H9 (cell line): ENCODE data around the gene ZNF217. TPM values are rescaled to one million over a fixed set of nuclear protein-coding genes. Genes with fewer than 3 reads are reported as not detected.

Source experiments
- DNase-seq: peaks from one replicate; pipeline ENCODE4 v3.0.0-alpha.2; 2017
- H2AFZ ChIP-seq: one replicate; pipeline ENCODE4 v1.6.1; 2013; ENCODE audit warnings: mild to moderate bottlenecking, low read length, control low read depth, moderate library complexity
- H2AK5ac ChIP-seq: 2 replicates; pipeline ENCODE4 v1.6.1; 2013; ENCODE audit warnings: low read length, control low read depth, mixed read lengths; ENCODE audit not compliant: insufficient read length
- H2BK120ac ChIP-seq: one replicate; pipeline ENCODE4 v1.6.1; 2013; ENCODE audit warnings: low read depth, mild to moderate bottlenecking, low read length, control low read depth, inconsistent platforms; ENCODE audit not compliant: poor library complexity, severe bottlenecking
- H2BK12ac ChIP-seq: 2 replicates; pipeline ENCODE4 v1.6.1; 2013; ENCODE audit warnings: low read length, control low read depth, mixed read lengths, low read depth; ENCODE audit not compliant: insufficient read length
- H2BK15ac ChIP-seq: 2 replicates; pipeline ENCODE4 v1.6.1; 2013; ENCODE audit warnings: low read depth, low read length, control low read depth
- H2BK20ac ChIP-seq: one replicate; pipeline ENCODE4 v1.6.1; 2013; ENCODE audit warnings: low read depth, mild to moderate bottlenecking, low read length, control low read depth, inconsistent platforms; ENCODE audit not compliant: poor library complexity, severe bottlenecking
- H2BK5ac ChIP-seq: 2 replicates; pipeline ENCODE4 v1.6.1; 2013; ENCODE audit warnings: low read length, control low read depth, mixed read lengths; ENCODE audit not compliant: insufficient read length
- H3K14ac ChIP-seq: 2 replicates; pipeline ENCODE4 v1.6.1; 2013; ENCODE audit warnings: low read length, control low read depth; ENCODE audit not compliant: insufficient read depth
- H3K18ac ChIP-seq: 2 replicates; pipeline ENCODE4 v1.6.1; 2013; ENCODE audit warnings: low read depth, mild to moderate bottlenecking, mixed read lengths, low read length, control low read depth; ENCODE audit not compliant: insufficient read length
- H3K23ac ChIP-seq: 2 replicates; pipeline ENCODE4 v1.6.1; 2013; ENCODE audit warnings: low read length, control low read depth, mixed read lengths, low read depth; ENCODE audit not compliant: insufficient read length
- H3K23me2 ChIP-seq: 2 replicates; pipeline ENCODE4 v1.6.1; 2013; ENCODE audit warnings: low read depth, mild to moderate bottlenecking, mixed read lengths, low read length, control low read depth; ENCODE audit not compliant: insufficient read length, poor library complexity, severe bottlenecking
- H3K27ac ChIP-seq: 2 replicates; pipeline ENCODE4 v1.5.1; 2013; ENCODE audit warnings: low read length, control low read depth, mixed read lengths, low read depth; ENCODE audit not compliant: insufficient read length
- H3K27me3 ChIP-seq: 2 replicates; pipeline ENCODE4 v1.6.1; 2013; ENCODE audit warnings: low read length, control low read depth, inconsistent platforms; ENCODE audit not compliant: insufficient read depth
- H3K4ac ChIP-seq: 2 replicates; pipeline ENCODE4 v1.6.1; 2013; ENCODE audit warnings: low read depth, mild to moderate bottlenecking, control low read depth, inconsistent platforms, low read length, moderate library complexity
- H3K4me1 ChIP-seq: 2 replicates; pipeline ENCODE4 v1.6.1; 2013; ENCODE audit warnings: low read length, control low read depth, inconsistent platforms; ENCODE audit not compliant: insufficient read depth
- H3K4me2 ChIP-seq: 2 replicates; pipeline ENCODE4 v1.6.1; 2013; ENCODE audit warnings: low read length, control low read depth, mixed read lengths; ENCODE audit not compliant: insufficient read length, insufficient read depth
- H3K56ac ChIP-seq: 2 replicates; pipeline ENCODE4 v1.6.1; 2013; ENCODE audit warnings: low read depth, mild to moderate bottlenecking, mixed read lengths, low read length, control low read depth; ENCODE audit not compliant: insufficient read length
- H3K79me1 ChIP-seq: 2 replicates; pipeline ENCODE4 v1.6.1; 2013; ENCODE audit warnings: low read depth, mild to moderate bottlenecking, moderate library complexity, low read length, control low read depth, inconsistent platforms; ENCODE audit not compliant: insufficient read depth, poor library complexity, severe bottlenecking
- H3K79me2 ChIP-seq: 2 replicates; pipeline ENCODE4 v1.6.1; 2013; ENCODE audit warnings: low read length, control low read depth, inconsistent platforms; ENCODE audit not compliant: insufficient read depth
- H3K9ac ChIP-seq: 2 replicates; pipeline ENCODE4 v1.6.1; 2013; ENCODE audit warnings: low read length, control low read depth, mixed read lengths; ENCODE audit not compliant: insufficient read length; ENCODE audit errors: extremely low read depth
- H3K9me3 ChIP-seq: one replicate; pipeline ENCODE4 v1.6.1; 2013; ENCODE audit warnings: low read depth, low read length, inconsistent platforms; ENCODE audit not compliant: control insufficient read depth
- H3T11ph ChIP-seq: one replicate; pipeline ENCODE4 v1.6.1; 2013; ENCODE audit warnings: mild to moderate bottlenecking, low read length, control low read depth, inconsistent platforms
- H4K20me1 ChIP-seq: one replicate; pipeline ENCODE4 v1.6.1; 2013; ENCODE audit not compliant: control insufficient read depth, insufficient read length, insufficient read depth
- H4K5ac ChIP-seq: 2 replicates; pipeline ENCODE4 v1.6.1; 2013; ENCODE audit warnings: low read depth, mild to moderate bottlenecking, mixed read lengths, low read length, control low read depth; ENCODE audit not compliant: insufficient read length
- H4K8ac ChIP-seq: replicated peaks from 2 replicates; pipeline ENCODE4 v1.6.1; 2013; ENCODE audit warnings: low read length, control low read depth, mixed read lengths, low read depth; ENCODE audit not compliant: insufficient read length
- H4K91ac ChIP-seq: 2 replicates; pipeline ENCODE4 v1.6.1; 2013; ENCODE audit warnings: low read depth, mild to moderate bottlenecking, moderate library complexity, mixed read lengths, low read length, control low read depth; ENCODE audit not compliant: insufficient read length
- H3K27ac Mint-ChIP-seq, 3 experiments: 2 replicates in 2 of 3; 3 replicates in 1 of 3; pipeline ENCODE4 v1.8.0; 2020 to 2021; ENCODE audit warnings: mixed read lengths in 3 of 3, mild to moderate bottlenecking in 1 of 3, moderate library complexity in 1 of 3
- H3K27me3 Mint-ChIP-seq: 2 replicates; pipeline ENCODE4 v1.8.0; 2021; ENCODE audit warnings: low read depth, mild to moderate bottlenecking, moderate library complexity, mixed read lengths
- H3K36me3 Mint-ChIP-seq, 3 experiments: 2 replicates in 2 of 3; 3 replicates in 1 of 3; pipeline ENCODE4 v1.8.0; 2020 to 2021; ENCODE audit warnings: low read depth in 3 of 3, mixed read lengths in 3 of 3; ENCODE audit not compliant: insufficient read depth in 1 of 3
- H3K4me1 Mint-ChIP-seq, 2 experiments: 2 replicates each; pipeline ENCODE4 v1.8.0; 2020; ENCODE audit warnings: mixed read lengths in 2 of 2
- H3K4me3 Mint-ChIP-seq, 2 experiments: 2 replicates in 1 of 2; 3 replicates in 1 of 2; pipeline ENCODE4 v1.8.0; 2020 to 2021; ENCODE audit warnings: mild to moderate bottlenecking in 2 of 2, mixed read lengths in 2 of 2, moderate library complexity in 1 of 2
- H3K9me3 Mint-ChIP-seq, 2 experiments: 2 replicates in 1 of 2; 3 replicates in 1 of 2; pipeline ENCODE4 v1.8.0; 2020; ENCODE audit warnings: mild to moderate bottlenecking in 2 of 2, mixed read lengths in 2 of 2, moderate library complexity in 1 of 2
- CTCF ChIP-seq: fragments of 200-600 bp; sonication (generic); conservative IDR thresholded peaks from 3 replicates; pipeline ENCODE4 v1.8.0; 2021; ENCODE audit warnings: antibody characterized with exemption, mild to moderate bottlenecking
- WGBS: extraction: QIAGEN DNeasy Blood & Tissue Kit; methylation state at CpG from one replicate; pipeline ENCODE4 v1.1.7; 2013; ENCODE audit warnings: missing lambda C conversion rate, low lambda C conversion rate, mixed read lengths; ENCODE audit not compliant: insufficient read length; ENCODE audit errors: extremely low coverage; 5-methylcytosine and 5-hydroxymethylcytosine counted together
- total RNA-seq: library from RNA; stranded (reverse); gene quantifications from 2 replicates; pipeline ENCODE4 v1.2.1, GENCODE V29; 2021

ZNF217 gene
- total RNA-seq, 1 experiment from 2014 or later = 82.8 TPM

GRCh38 chr20:53635221-53635620 lies 41.6 kb upstream of the ZNF217 start:
- no peaks in the 10 kb centered on the region for H3K36me3 Mint-ChIP-seq
- Histone ChIP-seq H3K79me2 (no peaks in the 10 kb centered on the region), H3K4me1 (no peaks in the 10 kb centered on the region), H4K20me1 (no peaks in the 10 kb centered on the region), H4K5ac (no peak overlapping the region), H3K27me3 (no peaks in the 10 kb centered on the region), H3K79me1 (no peaks in the 10 kb centered on the region), H3K27ac (no peak overlapping the region), H3K9me3 (no peaks in the 10 kb centered on the region), H3K4ac (no peak overlapping the region), H3T11ph (no peak overlapping the region), H3K56ac (no peak overlapping the region), H2BK20ac (no peak overlapping the region), H3K14ac (no peak overlapping the region), H3K23me2 (no peaks in the 10 kb centered on the region), H2BK12ac (no peak overlapping the region), H4K8ac (no peak overlapping the region), H2AFZ (no peak overlapping the region), H2BK120ac (no peak overlapping the region), H3K18ac (no peak overlapping the region), H4K91ac (no peak overlapping the region), H3K4me2 (no peak overlapping the region), H3K23ac (no peak overlapping the region), H3K9ac (no peak overlapping the region), H2AK5ac (no peak overlapping the region), H2BK5ac (no peak overlapping the region), H2BK15ac (no peak overlapping the region)
- TF ChIP-seq CTCF = no peak
- WGBS = no CpG with 5 or more reads among the region's 5 CpGs
- DNase-seq = no peak
- no peak overlapping the region for H3K4me3 Mint-ChIP-seq
- no peaks in the 10 kb centered on the region for H3K27me3 Mint-ChIP-seq
- H3K27ac Mint-ChIP-seq = peak overlapping the region in 1 of 3 experiments; percentile 8; a peak in 1 of 7 replicates
- peaks cover 3% of the 10 kb centered on the region in 2 experiments; a peak in 2 of 5 replicates for H3K9me3 Mint-ChIP-seq
- 0 out of 4 replicates have a peak, but pooled peaks cover 0 to 2% of the 10 kb centered on the region in 2 experiments for H3K4me1 Mint-ChIP-seq
